Lower leg skin (tissue), 4 donors: ENCODE data around the gene SLC43A1. TPM values are rescaled to one million over a fixed set of nuclear protein-coding genes. Genes with fewer than 3 reads are reported as not detected.

Experiments
- DNase-seq, 2 donors: peaks; one replicate each; pipeline ENCODE4 v3.0.0-alpha.2; 2019; ENCODE audit warnings: low spot score in 2 of 2
- H3K4me3 ChIP-seq: fragments of 200-600 bp; sonication (generic); 2 replicates; pipeline ENCODE4 v1.5.1; 2017; ENCODE audit warnings: mild to moderate bottlenecking, low read depth; ENCODE audit not compliant: poor library complexity, severe bottlenecking
- CTCF ChIP-seq, 3 donors: fragments of 450-650 bp; IDR thresholded peaks; one replicate each; pipeline ENCODE4 v1.5.1; 2016; ENCODE audit warnings: antibody characterized with exemption in 3 of 3, mild to moderate bottlenecking in 3 of 3, moderate library complexity in 2 of 3
- POLR2A ChIP-seq, 2 donors: fragments of 450-650 bp; IDR thresholded peaks; one replicate each; pipeline ENCODE4 v1.6.1; 2016 to 2017; ENCODE audit warnings: antibody characterized with exemption in 2 of 2, mild to moderate bottlenecking in 1 of 2, moderate library complexity in 1 of 2
- WGBS, 2 donors: methylation state at CpG; one replicate each; pipeline ENCODE4 v1.1.5; 2018; 5-methylcytosine and 5-hydroxymethylcytosine counted together
- intact Hi-C: fragments of 100-400 bp; cut with DNase I; formaldehyde crosslinking; loops from one replicate; pipeline ENCODE4 v1.15.0; 2023; ENCODE audit warnings: low total_unique reads
- total RNA-seq, 4 donors: library from RNA; depleted of rRNA; stranded (reverse); fragments of >200 nt; gene quantifications; one replicate each; pipeline ENCODE4 v1.1.0, GENCODE V29; 2016

Gene SLC43A1
- total RNA-seq, 4 donors from 2014 or later, result 15.9 to 20.2 (median 18.3) TPM

DNA sequence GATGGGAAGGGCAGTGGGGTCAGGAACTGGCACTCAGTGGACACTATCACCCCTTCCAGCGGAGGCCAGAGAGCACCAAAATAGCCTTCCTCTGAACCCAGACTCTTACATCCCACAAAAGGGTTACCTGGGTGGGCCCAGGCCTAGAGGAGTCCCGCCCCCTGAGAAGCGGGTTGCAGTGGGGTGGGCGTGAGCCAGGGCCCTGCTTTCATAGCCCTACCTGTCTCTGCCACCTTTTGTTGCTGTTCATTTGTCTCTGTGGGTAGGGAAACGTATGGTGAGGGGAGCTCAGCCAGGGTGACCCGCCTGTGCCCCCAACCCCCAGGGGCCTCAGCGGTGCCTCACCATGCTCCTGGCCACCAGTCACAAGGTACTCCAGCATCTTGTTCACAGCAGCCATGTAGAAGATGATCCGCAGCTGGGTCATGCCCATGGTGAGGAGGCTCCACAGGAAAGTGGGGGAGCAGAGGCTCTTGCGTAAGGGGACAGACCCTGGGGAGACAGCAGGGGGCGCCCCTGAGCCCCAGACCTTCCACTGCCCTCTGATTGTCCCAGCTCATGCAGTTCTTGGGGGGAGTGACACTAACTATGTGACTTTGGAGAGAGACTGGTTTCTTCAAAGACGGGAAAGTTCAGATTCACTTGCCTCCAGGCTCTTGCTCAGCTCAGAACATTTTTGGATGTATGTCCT is 24.0 kb downstream of the SLC43A1 start:
- DNase-seq, result no peak

GRCh38 chr11:57490456-57491248 is 24.9 kb downstream of the SLC43A1 start:
- DNase-seq, result no peak
- WGBS, 2 donors, result 84 to 88% methylated on average over 9 of the region's 9 CpGs
- no peak for TF ChIP-seq POLR2A (IDR thresholded peaks at IDR 0.05)
- no peak for TF ChIP-seq CTCF (IDR thresholded peaks at IDR 0.05)
- no peak overlapping the region for H3K4me3 ChIP-seq
- intact Hi-C loops, result no loop called here

More for the DNA sequence above, 24.0 kb downstream of the SLC43A1 start:
- H3K4me3 ChIP-seq, result no peak overlapping the region
- intact Hi-C loops, result no loop called here
- TF ChIP-seq POLR2A (IDR thresholded peaks at IDR 0.05) (no peak), CTCF (IDR thresholded peaks at IDR 0.05) (no peak)
- WGBS, 2 donors, result 80 to 85% methylated on average over 11 of the region's 11 CpGs

DNA sequence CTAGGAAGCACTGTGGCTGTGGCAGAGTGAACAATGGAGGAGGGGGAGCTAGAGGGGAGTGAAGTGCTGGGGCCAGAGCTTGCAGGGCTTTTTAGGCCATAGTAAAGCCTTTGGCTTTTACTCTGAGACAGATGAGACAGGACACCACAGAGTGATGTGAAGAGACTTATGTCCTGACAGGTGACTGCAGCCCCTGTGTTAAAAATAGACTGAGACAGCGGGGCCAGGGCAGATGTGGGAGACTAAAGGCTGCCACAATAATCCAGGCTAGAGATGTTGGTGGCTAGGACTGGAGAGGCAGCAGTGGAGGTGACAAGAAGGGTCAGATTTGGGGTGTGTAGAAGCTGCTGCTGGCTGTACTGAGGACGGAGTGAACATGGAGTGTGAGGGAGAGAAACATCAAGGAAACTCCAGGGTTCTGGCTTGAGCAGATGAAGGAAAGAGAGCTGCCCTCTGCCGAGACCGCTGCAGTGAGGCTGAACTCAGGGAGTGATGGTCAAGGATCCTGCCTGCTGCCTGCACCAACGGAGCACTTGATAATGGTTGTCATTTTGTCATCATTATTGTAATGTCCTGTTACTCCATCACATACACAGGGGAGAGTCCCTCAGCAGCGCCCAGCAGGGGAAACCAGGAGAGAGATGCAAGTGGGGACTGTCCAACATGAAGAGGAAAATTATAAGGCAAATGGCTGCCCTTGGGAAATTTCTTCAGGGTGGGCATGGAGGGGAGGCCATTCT is 27.4 kb downstream of the SLC43A1 start:
- no peak for DNase-seq
- WGBS, 2 donors, result 82 to 89% methylated on average over 6 of the region's 6 CpGs
- intact Hi-C loops, result no loop called here
- no peak for TF ChIP-seq POLR2A (IDR thresholded peaks at IDR 0.05)
- no peak for TF ChIP-seq CTCF (IDR thresholded peaks at IDR 0.05)
- H3K4me3 ChIP-seq, result no peak overlapping the region

DNA sequence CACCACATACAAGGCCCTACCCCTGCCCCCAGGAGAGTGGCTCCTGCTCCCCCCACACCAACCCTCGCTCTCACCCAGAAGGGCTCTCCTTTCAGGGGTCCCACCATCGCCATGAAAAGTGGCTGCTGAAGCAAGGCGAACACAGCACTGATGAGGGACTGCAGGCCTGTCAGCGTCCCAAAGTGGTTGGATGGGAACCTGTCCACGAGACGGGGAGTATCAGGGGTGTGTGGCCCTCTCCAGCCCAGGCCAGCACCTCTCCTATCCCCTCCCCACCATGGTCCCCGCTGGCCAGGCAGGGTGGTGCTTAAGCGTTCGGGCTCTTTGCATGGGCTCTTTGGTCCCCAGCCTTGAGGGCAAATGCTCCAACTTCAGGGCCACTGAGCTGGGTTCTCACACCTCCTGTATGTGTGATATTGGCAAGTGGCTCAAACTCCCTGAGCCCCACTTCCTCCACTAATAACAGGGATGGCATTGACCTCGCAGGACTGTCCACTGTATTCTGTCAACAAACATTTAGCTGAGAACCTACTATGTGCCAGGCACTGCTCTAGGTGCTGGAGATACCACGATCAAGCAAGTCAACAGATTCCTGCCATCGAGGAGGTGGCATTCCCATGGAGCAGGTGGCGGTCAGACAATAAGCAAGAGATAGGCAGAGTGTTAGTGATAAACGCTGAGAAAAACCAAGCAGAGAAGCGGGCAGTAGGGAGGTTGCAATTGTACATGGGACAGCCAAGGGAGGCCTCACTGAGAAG is 28.3 kb downstream of the SLC43A1 start:
- no peak for TF ChIP-seq POLR2A (IDR thresholded peaks at IDR 0.05)
- TF ChIP-seq CTCF (IDR thresholded peaks at IDR 0.05), result no peak
- no peak overlapping the region for H3K4me3 ChIP-seq
- no peak for DNase-seq
- intact Hi-C loops, result no loop called here
- 93 to 94% methylated on average over 13 to 15 of the region's 15 CpGs for WGBS, 2 donors

DNA sequence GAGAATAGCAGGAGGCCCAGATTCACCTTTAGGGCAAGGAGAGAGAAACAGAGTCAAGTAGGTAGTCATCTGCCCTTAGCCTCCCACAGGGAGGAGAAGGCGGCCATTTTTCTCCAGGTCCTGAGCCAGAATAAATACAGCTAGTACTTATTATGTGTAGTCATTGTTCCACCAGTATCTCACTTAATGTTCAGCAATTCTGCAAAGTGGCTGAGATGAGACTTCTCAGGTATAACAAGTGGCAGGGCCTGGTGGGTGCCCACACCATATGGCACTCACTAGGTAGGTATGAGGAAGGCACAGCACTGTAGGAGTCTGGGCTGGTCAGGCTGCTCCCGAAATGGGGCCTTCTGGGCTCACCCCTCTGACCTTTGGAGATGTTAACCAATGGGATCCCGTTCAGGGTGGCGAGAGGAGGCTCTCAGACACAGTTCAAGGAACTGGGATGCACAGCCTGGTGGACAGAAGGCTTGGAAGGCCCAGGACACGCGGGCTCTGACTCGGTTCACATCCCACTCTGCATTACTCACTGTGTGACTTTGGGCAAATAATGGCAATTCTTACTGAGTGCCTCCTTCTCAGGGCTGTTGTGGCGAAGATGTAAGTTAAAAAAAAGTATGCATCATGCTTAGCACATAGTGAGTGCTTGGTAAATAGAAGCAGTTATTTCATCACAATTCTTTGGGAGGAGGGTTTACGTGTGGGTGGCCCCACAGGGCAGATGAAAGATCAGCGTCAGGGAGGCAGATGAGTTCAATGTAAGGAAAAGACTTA is 30.1 kb downstream of the SLC43A1 start:
- intact Hi-C loops, result no loop called here
- DNase-seq, result no peak
- TF ChIP-seq CTCF (IDR thresholded peaks at IDR 0.05), result no peak
- no peak for TF ChIP-seq POLR2A (IDR thresholded peaks at IDR 0.05)
- WGBS, 2 donors, result 85 to 88% methylated on average over 10 of the region's 10 CpGs
- no peak overlapping the region for H3K4me3 ChIP-seq
